HFF-Myc (cell line): ENCODE results near the gene IKZF2.

Source experiments
- DNase-seq: peaks from one replicate; pipeline ENCODE4 v3.0.0-alpha.2; 2011; ENCODE audit warnings: low read depth; ENCODE audit errors: extremely low read depth
- H3K4me3 ChIP-seq: replicated peaks from 2 replicates; pipeline ENCODE4 v1.5.1; 2011; ENCODE audit warnings: low read depth, mild to moderate bottlenecking, control low read depth, low read length
- CTCF ChIP-seq: IDR thresholded peaks from 2 replicates; pipeline ENCODE4 v1.5.1; 2012; ENCODE audit warnings: mild to moderate bottlenecking, low read depth, low read length, control low read depth; ENCODE audit errors: missing control alignments

The IKZF2 gene

DNA sequence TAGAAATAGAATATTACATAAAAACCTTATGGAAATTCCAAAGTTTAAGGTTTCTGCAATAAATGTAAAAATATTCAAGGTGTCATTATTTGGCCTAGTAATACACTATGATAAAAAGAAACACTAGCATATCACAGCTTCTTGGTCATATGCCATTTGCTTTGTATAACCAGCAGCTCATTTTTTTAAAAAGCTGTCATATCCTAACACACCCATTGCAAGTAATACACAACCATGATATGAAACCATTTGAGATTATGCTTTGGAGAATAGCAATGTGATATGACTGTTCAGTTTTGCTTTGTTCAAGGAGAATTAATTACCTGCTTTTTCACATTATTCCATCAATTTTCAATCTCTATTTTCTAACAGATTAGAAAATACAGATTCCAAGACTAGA, 149.0 kb downstream of the IKZF2 start:
- H3K4me3 ChIP-seq, result no peak overlapping the region
- no peak for TF ChIP-seq CTCF
- no peak for DNase-seq

GRCh38 chr2:213001297-213001910, 150.0 kb downstream of the IKZF2 start:
- H3K4me3 ChIP-seq, result no peak overlapping the region
- DNase-seq, result no peak
- no peak for TF ChIP-seq CTCF

GRCh38 chr2:212998626-212999359, 152.6 kb downstream of the IKZF2 start:
- no peak for TF ChIP-seq CTCF
- no peak overlapping the region for H3K4me3 ChIP-seq
- DNase-seq, result no peak

- no peak overlapping the region for H3K4me3 ChIP-seq
- TF ChIP-seq CTCF, result no peak
- no peak for DNase-seq
These were observed 153.8 kb downstream of the IKZF2 start for GRCh38 chr2:212997526-212998020.

GRCh38 chr2:212995920-212996319, 155.5 kb downstream of the IKZF2 start:
- no peak for TF ChIP-seq CTCF
- no peak overlapping the region for H3K4me3 ChIP-seq
- DNase-seq, result no peak

- H3K4me3 ChIP-seq, result no peak overlapping the region
- DNase-seq, result no peak
- no peak for TF ChIP-seq CTCF
These were observed 156.4 kb downstream of the IKZF2 start for GRCh38 chr2:212994976-212995375.
